Nephron (organoid): ENCODE results near the gene POMT1.

Experiments used
- H3K27ac Mint-ChIP-seq, 3 experiments: 2 replicates each; pipeline ENCODE4 v1.8.0; 2020; ENCODE audit warnings: mixed read lengths in 3 of 3, mild to moderate bottlenecking in 2 of 3, moderate library complexity in 1 of 3
- H3K27me3 Mint-ChIP-seq: 2 replicates; pipeline ENCODE4 v1.8.0; 2021; ENCODE audit warnings: low read depth, mild to moderate bottlenecking, moderate library complexity, mixed read lengths
- H3K36me3 Mint-ChIP-seq: 2 replicates; pipeline ENCODE4 v1.8.0; 2020; ENCODE audit warnings: low read depth, mixed read lengths
- H3K4me1 Mint-ChIP-seq: 2 replicates; pipeline ENCODE4 v1.8.0; 2020; ENCODE audit warnings: mixed read lengths
- H3K4me3 Mint-ChIP-seq, 3 experiments: 2 replicates each; pipeline ENCODE4 v1.8.0; 2020; ENCODE audit warnings: mild to moderate bottlenecking in 3 of 3, mixed read lengths in 3 of 3, moderate library complexity in 2 of 3
- H3K9me3 Mint-ChIP-seq: 2 replicates; pipeline ENCODE4 v1.8.0; 2020; ENCODE audit warnings: mixed read lengths
- CTCF ChIP-seq, 3 experiments: fragments of 200-600 bp; sonication (generic); IDR thresholded peaks; one replicate each; pipeline ENCODE4 v1.5.0; 2021; ENCODE audit warnings: antibody characterized with exemption in 3 of 3; ENCODE audit not compliant: unreplicated experiment in 3 of 3

The POMT1 gene

GRCh38 chr9:131565369-131565768 lies 62.7 kb downstream of the POMT1 start:
- peaks cover 11% of the 10 kb centered on the region for H3K9me3 Mint-ChIP-seq
- no peak overlapping the region for H3K27ac Mint-ChIP-seq
- H3K4me3 Mint-ChIP-seq, result no peak overlapping the region
- no peaks in the 10 kb centered on the region for H3K4me1 Mint-ChIP-seq
- H3K27me3 Mint-ChIP-seq, result no peaks in the 10 kb centered on the region
- H3K36me3 Mint-ChIP-seq, result peaks cover 20% of the 10 kb centered on the region
- no peak for TF ChIP-seq CTCF (IDR thresholded peaks at IDR 0.05; ENCODE audit: unreplicated experiment in 3 of 3)

DNA sequence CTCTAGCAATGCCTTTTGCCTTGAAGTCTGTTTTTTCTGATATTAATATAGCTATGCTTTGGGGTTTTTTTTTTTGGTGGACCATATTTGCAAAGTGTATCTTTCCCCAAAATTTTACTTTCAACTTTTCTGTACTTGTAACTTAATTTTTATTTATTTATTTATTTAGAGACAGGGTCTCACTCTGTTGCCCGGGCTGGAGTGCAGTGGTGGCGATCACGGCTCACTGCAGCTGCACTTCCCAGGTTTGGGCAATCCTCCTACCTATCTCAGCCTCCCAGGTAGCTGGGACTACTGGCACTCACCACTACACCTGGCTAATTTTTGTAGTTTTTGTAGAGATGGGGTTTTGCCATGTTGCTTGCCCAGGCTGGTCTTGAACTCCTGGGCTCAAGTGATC lies 63.4 kb downstream of the POMT1 start:
- TF ChIP-seq CTCF (IDR thresholded peaks at IDR 0.05; ENCODE audit: unreplicated experiment in 3 of 3), result no peak
- Mint-ChIP-seq H3K4me3 (no peak overlapping the region), H3K9me3 (peaks cover 6% of the 10 kb centered on the region), H3K27ac (no peak overlapping the region), H3K36me3 (peaks cover 19% of the 10 kb centered on the region), H3K27me3 (no peaks in the 10 kb centered on the region), H3K4me1 (no peaks in the 10 kb centered on the region)

DNA sequence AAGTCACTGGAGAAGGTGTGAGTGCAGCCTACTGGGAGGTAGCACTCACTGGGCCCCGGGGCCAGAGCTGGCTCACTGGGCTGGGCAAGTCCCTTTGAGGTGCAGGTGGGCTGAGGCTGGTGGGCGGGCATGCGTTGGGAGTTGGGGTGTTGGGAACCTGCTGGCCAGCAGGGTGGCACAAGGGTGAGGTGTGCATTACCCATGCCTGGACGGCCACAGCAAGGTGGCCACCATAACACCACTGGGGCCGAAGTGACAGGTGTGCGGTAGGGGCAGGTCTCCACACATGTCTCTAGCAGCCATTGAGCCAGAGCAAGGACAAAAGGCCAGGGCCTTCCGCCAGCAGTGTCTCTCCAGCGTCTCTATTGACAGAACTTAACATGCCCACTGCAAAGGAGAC lies 65.2 kb downstream of the POMT1 start:
- Mint-ChIP-seq H3K9me3 (no peaks in the 10 kb centered on the region), H3K4me3 (no peak overlapping the region), H3K27ac (no peak overlapping the region), H3K36me3 (peaks cover 29% of the 10 kb centered on the region), H3K4me1 (no peaks in the 10 kb centered on the region), H3K27me3 (no peaks in the 10 kb centered on the region)
- no peak for TF ChIP-seq CTCF (IDR thresholded peaks at IDR 0.05; ENCODE audit: unreplicated experiment in 3 of 3)
